WERI-Rb-1 (cell line): ENCODE measurements around the gene OR10A2.

Experiments used
- DNase-seq: peaks from one replicate; pipeline ENCODE4 v3.0.0-alpha.2; 2020
- H3K27ac ChIP-seq: fragments of 250-450 bp; sonication (Bioruptor Pico); 2 replicates; pipeline ENCODE4 v1.5.1; 2020; ENCODE audit warnings: mild to moderate bottlenecking, moderate library complexity
- H3K27me3 ChIP-seq: fragments of 250-450 bp; sonication (Bioruptor Pico); 2 replicates; pipeline ENCODE4 v1.5.1; 2021; ENCODE audit warnings: mild to moderate bottlenecking, low read depth, moderate library complexity; ENCODE audit not compliant: insufficient read depth, severe bottlenecking
- H3K36me3 ChIP-seq: fragments of 250-450 bp; sonication (Bioruptor Pico); 2 replicates; pipeline ENCODE4 v1.5.1; 2020; ENCODE audit warnings: mild to moderate bottlenecking, moderate library complexity
- H3K4me3 ChIP-seq: 2 replicates; pipeline ENCODE4 v1.5.1; 2011; ENCODE audit warnings: low read depth, mild to moderate bottlenecking, control low read depth, low read length
- H3K9me3 ChIP-seq: fragments of 250-450 bp; sonication (Bioruptor Pico); 2 replicates; pipeline ENCODE4 v1.5.1; 2021; ENCODE audit warnings: mild to moderate bottlenecking, moderate library complexity; ENCODE audit not compliant: severe bottlenecking
- CTCF ChIP-seq: IDR thresholded peaks from 2 replicates; pipeline ENCODE4 v1.5.1; 2011; ENCODE audit warnings: low read depth, mild to moderate bottlenecking, control low read depth, inconsistent platforms, low read length

OR10A2 gene

GRCh38 chr11:6825231-6825744, 37.6 kb upstream of the OR10A2 start:
- no peak overlapping the region for H3K27ac ChIP-seq
- DNase-seq: no peak
- no peaks in the 10 kb centered on the region for H3K36me3 ChIP-seq
- H3K4me3 ChIP-seq: no peak overlapping the region
- no peak for TF ChIP-seq CTCF
- H3K27me3 ChIP-seq: no peaks in the 10 kb centered on the region
- H3K9me3 ChIP-seq: no peaks in the 10 kb centered on the region

- DNase-seq: no peak
- no peak overlapping the region for H3K27ac ChIP-seq
- no peak for TF ChIP-seq CTCF
- H3K9me3 ChIP-seq: no peaks in the 10 kb centered on the region
- H3K27me3 ChIP-seq: no peaks in the 10 kb centered on the region
- no peak overlapping the region for H3K4me3 ChIP-seq
- H3K36me3 ChIP-seq: no peaks in the 10 kb centered on the region
These were observed 34.8 kb upstream of the OR10A2 start for GRCh38 chr11:6828103-6828502.

GRCh38 chr11:6833356-6833755, 29.5 kb upstream of the OR10A2 start:
- Histone ChIP-seq H3K4me3 (no peak overlapping the region), H3K36me3 (no peaks in the 10 kb centered on the region), H3K9me3 (no peaks in the 10 kb centered on the region), H3K27ac (no peak overlapping the region), H3K27me3 (no peaks in the 10 kb centered on the region)
- no peak for DNase-seq
- TF ChIP-seq CTCF: no peak

GRCh38 chr11:6834021-6834420, 28.8 kb upstream of the OR10A2 start:
- DNase-seq: no peak
- Histone ChIP-seq H3K9me3 (no peaks in the 10 kb centered on the region), H3K27ac (no peak overlapping the region), H3K4me3 (no peak overlapping the region), H3K27me3 (no peaks in the 10 kb centered on the region), H3K36me3 (no peaks in the 10 kb centered on the region)
- TF ChIP-seq CTCF: no peak

GRCh38 chr11:6841694-6842093, 21.2 kb upstream of the OR10A2 start:
- Histone ChIP-seq H3K9me3 (no peaks in the 10 kb centered on the region), H3K36me3 (no peaks in the 10 kb centered on the region), H3K27me3 (no peaks in the 10 kb centered on the region), H3K27ac (no peak overlapping the region), H3K4me3 (no peak overlapping the region)
- no peak for DNase-seq
- TF ChIP-seq CTCF: no peak

GRCh38 chr11:6843670-6844069, 19.2 kb upstream of the OR10A2 start:
- H3K9me3 ChIP-seq: no peaks in the 10 kb centered on the region
- no peak for TF ChIP-seq CTCF
- no peak overlapping the region for H3K27ac ChIP-seq
- H3K4me3 ChIP-seq: no peak overlapping the region
- no peaks in the 10 kb centered on the region for H3K36me3 ChIP-seq
- no peaks in the 10 kb centered on the region for H3K27me3 ChIP-seq
- no peak for DNase-seq
